ENCODE measurements around the gene TET1.

Gene TET1

GRCh38 chr10:68600041-68600778 is 40.1 kb downstream of the TET1 start:
- H3K27me3 Mint-ChIP-seq (ENCODE audit: low read depth, poor library complexity): no peaks in the 10 kb centered on the region
- peak overlapping the region; percentile 86 for H3K4me3 Mint-ChIP-seq
- H3K4me1 Mint-ChIP-seq: peaks cover 80% of the 10 kb centered on the region
- H3K36me3 Mint-ChIP-seq (ENCODE audit: low read depth): peaks cover 50% of the 10 kb centered on the region
- H3K27ac Mint-ChIP-seq: peak overlapping the region; percentile 98
- DNase-seq: peak; percentile 72
- TF ChIP-seq, protein P1, sequence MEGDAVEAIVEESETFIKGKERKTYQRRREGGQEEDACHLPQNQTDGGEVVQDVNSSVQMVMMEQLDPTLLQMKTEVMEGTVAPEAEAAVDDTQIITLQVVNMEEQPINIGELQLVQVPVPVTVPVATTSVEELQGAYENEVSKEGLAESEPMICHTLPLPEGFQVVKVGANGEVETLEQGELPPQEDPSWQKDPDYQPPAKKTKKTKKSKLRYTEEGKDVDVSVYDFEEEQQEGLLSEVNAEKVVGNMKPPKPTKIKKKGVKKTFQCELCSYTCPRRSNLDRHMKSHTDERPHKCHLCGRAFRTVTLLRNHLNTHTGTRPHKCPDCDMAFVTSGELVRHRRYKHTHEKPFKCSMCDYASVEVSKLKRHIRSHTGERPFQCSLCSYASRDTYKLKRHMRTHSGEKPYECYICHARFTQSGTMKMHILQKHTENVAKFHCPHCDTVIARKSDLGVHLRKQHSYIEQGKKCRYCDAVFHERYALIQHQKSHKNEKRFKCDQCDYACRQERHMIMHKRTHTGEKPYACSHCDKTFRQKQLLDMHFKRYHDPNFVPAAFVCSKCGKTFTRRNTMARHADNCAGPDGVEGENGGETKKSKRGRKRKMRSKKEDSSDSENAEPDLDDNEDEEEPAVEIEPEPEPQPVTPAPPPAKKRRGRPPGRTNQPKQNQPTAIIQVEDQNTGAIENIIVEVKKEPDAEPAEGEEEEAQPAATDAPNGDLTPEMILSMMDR (IDR thresholded peaks at IDR 0.05): no peak
- H3K9me3 Mint-ChIP-seq: no peaks in the 10 kb centered on the region

DNA sequence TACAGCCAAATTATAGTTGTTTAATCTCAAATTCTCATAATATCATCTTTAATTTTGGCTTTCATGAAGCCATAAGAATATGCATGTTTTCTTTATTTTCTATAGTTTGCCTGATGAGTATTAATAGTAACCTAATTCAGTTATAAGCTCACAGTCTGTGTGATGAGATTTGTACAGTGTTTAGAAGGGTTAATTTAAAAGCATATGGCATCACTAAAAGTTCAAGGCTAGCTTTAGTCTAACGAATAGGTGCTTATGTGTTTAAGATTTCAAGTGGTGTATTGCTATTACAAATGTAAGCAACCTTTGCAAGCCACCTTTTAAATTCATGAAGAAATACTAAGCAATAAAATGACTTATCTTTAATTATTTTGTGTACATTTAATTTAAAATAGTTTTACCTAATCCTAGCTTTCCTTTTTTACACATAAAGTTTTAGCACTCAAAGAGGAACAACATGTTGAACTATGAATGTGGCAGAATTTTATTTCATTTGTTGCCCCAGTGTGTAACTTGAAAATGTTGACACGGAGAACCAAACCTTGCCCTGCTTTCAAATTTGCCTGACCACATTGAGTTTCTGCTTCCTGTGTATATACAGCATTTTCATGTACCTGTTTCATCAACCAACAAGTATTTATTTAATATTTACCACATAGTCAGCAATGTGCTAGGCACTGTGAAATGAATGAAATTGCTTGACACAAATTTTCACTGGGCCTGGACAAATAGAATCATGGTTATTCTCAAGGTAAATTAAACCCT is 41.5 kb downstream of the TET1 start:
- Mint-ChIP-seq H3K36me3 (ENCODE audit: low read depth) (peaks cover 54% of the 10 kb centered on the region), H3K4me3 (peak overlapping the region; percentile 86), H3K9me3 (no peaks in the 10 kb centered on the region), H3K4me1 (peaks cover 74% of the 10 kb centered on the region), H3K27me3 (ENCODE audit: low read depth, poor library complexity) (no peaks in the 10 kb centered on the region), H3K27ac (no peak overlapping the region)
- TF ChIP-seq, protein P1 (IDR thresholded peaks at IDR 0.05): no peak
- no peak for DNase-seq

- DNase-seq: no peak
- Mint-ChIP-seq H3K4me1 (peaks cover 73% of the 10 kb centered on the region), H3K4me3 (peak overlapping the region; percentile 86), H3K36me3 (ENCODE audit: low read depth) (peaks cover 58% of the 10 kb centered on the region), H3K9me3 (no peaks in the 10 kb centered on the region), H3K27ac (no peak overlapping the region), H3K27me3 (ENCODE audit: low read depth, poor library complexity) (no peaks in the 10 kb centered on the region)
- TF ChIP-seq, protein P1 (IDR thresholded peaks at IDR 0.05): no peak
Measured at GRCh38 chr10:68602434-68602833, 42.3 kb downstream of the TET1 start.

DNA sequence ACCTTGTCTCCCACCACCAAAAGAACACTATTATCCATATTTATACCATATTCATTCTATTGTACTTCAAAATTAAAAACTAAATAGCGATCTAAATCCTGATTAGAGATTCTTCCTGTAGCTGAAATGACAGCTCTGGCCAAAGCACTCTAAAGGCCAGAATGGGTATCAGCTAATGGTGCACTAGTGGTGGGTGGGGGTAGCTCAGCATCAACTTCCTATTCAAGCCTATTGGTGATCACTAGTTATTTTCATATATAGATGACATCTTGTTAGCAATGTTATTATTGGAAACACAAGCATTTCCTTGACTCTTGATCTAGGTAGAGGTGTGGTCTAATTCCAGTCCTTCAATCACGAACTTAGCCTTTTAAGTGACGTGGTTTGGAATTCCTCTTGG is 43.6 kb downstream of the TET1 start:
- no peaks in the 10 kb centered on the region for H3K9me3 Mint-ChIP-seq
- no peak for DNase-seq
- H3K4me1 Mint-ChIP-seq: peaks cover 59% of the 10 kb centered on the region
- peaks cover 54% of the 10 kb centered on the region for H3K36me3 Mint-ChIP-seq (ENCODE audit: low read depth)
- TF ChIP-seq, protein P1 (IDR thresholded peaks at IDR 0.05): no peak
- no peaks in the 10 kb centered on the region for H3K27me3 Mint-ChIP-seq (ENCODE audit: low read depth, poor library complexity)
- H3K27ac Mint-ChIP-seq: peak overlapping the region; percentile 6
- no peak overlapping the region for H3K4me3 Mint-ChIP-seq

- H3K4me3 Mint-ChIP-seq: no peak overlapping the region
- H3K36me3 Mint-ChIP-seq (ENCODE audit: low read depth): peaks cover 57% of the 10 kb centered on the region
- no peaks in the 10 kb centered on the region for H3K9me3 Mint-ChIP-seq
- H3K4me1 Mint-ChIP-seq: peaks cover 52% of the 10 kb centered on the region
- DNase-seq: no peak
- H3K27ac Mint-ChIP-seq: peak overlapping the region; percentile 70
- no peaks in the 10 kb centered on the region for H3K27me3 Mint-ChIP-seq (ENCODE audit: low read depth, poor library complexity)
- TF ChIP-seq, protein P1 (IDR thresholded peaks at IDR 0.05): no peak
Measured at GRCh38 chr10:68604441-68604840, 44.3 kb downstream of the TET1 start.
